GM19452 (cell line): ENCODE results near the gene TBX3.

Source experiments
- ATAC-seq: cut with Tn5 transposase; IDR thresholded peaks from one replicate; pipeline ENCODE4 v1.9.1; 2021; ENCODE audit not compliant: unreplicated experiment

The TBX3 gene

DNA sequence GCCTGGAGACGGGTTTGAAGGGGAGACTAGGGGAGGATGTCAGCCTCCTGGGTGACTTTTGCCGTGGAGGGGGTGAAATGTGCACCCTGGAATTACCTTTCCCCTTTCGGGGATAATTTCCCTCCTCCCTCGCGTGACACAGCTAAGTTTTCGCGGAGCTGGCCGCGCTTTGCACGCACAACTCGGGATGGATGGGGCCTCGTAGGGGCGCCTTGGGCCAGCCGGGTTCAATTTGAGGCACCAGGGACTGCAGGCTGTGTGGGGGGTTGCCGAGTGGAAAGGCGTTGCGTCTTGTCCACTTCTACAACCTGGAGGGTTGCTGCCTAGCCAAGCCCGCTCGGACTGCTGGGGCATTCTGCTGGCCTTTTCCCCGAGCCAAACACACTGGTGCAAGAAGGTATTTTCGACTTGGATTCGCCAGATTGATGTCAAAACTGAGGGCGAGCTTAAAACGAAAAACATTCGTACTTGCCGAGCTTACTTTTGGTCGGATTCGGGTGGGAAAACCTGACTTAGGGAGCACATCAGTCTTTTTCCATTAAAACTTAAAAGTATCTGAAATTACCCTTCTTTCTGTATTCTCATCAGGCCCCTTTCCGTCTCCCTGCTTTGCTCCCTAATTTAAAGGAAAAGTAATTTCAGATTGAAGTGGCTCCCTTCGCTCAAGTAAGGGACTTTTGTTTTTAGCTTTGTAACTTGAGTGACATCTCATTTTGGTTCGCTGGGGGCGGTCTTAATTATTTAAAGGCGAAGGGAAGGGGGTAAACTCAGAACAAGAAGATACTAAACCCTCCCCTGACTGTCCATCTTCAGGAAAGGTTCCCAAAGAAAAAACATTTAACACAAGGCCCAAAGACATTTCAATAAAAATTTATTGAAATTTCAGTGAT lies 14.3 kb downstream of the TBX3 start:
- ATAC-seq, result no peak

DNA sequence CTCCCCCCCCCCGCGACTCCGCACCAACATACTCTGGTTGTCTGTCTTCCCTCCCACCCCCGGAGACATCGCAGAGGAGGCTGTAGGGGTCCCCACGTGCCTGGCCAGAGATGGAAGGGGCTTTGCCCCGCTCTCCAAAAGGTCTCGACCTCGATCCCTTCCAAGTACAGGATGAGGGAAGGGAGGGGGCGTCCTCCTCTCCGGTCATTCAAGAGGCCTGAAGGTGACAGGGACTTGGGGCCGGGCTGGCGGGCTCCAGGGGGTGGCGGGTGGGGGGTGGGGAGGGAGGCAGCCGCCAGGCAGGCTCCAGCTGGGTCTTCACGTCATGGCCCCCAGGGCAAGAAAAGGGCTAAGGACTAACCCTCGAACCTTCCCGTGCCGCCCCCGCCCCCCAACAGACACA lies 15.1 kb downstream of the TBX3 start:
- no peak for ATAC-seq

DNA sequence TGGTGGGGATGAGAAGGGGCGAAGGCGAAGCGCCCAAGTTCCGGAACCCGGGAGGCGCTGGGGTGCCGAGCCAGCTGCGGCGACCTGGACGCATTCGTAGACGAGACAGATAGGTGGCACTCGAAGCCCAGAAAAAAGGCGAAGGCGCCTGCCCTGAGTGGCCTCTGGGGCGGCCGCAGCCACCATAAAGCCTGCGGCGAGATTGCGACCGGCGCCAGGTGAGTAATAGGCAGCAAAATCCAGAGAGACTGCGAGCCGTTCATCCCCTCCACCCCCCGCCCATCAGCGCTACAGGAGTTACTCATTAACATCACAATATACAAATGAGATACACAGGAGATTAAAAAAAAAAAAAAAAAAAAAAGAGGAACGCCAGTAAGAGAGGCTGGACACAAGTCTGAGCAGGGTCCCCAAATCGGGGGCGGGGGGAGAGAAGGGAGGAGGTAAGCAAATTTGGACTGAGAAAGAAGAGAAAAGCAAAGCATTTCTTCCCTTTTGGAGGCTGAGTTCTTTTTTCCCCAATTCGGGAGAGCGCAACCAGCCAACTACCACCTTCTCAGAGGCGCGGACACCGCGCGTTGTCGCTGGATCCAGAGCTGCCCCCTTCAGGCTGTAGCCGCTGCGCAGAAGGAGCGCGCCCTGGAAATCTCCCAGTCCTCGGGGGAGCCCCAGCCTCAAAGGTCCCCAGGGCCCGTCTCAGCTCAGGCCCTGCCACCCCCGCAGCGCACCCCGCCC lies 15.7 kb downstream of the TBX3 start:
- no peak for ATAC-seq

DNA sequence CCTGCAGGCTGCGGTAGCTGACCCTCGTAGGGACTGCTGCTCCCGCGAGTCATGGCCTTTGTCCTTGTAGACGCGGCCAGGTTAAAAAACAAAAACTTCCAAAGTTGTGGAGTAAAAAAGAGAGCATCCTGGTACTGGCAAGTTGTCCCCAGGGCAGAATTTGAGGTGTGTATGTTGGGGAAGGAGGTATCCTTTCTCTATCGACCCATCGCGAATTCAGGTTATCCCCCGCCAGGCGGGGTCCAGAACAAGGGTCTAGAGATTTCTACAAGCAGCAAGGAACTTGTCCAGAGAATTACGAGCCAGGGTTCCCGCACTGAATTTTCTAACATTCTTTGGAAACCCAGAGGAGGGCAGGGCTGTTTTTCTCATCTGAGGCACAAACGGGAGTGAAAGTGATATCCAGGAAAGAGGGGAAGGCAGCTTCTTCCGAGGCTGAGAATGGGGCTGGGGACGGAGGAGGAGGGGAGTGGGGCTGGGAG lies 16.3 kb downstream of the TBX3 start:
- no peak for ATAC-seq

DNA sequence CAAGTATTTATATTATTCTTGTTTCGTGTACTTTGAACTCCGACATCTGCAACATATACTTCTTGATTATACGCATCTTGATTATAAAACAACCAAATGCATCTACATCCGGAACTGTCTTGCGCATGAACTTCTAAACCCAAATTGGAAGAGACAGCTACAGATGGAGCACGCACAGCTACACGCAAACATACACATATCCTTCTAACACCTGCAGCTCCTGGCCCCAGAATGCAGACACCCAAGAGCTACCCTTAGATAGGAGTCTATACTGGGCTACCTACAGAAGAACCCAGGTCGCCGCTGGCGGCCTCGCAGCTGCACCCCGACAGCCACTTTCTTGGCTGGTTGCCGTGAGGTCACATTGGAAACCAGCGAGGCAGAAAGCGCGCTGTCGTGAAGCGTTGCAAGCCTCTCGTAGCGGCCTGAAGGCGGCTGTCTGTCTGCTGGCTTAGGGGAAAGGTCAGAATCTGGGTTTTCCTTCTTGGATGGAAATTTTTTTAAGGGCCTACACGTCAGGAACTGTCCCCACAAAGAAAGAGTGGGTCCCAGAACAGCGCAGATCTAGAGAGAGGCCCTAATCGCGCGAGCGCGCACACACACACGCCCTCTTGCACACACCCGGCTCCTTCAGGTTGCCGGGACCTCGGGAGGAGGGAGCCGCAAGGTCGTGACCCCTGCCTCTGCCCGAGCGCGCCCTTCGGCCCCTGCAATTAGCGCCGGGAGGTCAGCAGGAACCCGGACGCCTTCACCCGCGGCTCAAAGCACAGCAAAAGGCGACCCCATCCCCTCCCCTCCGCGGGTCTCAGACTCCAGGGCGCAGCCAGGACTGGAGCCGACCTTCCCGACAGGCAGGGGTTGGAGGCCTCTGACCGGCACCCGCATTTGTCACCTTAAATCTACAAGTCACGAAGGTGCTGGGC lies 17.0 kb downstream of the TBX3 start:
- no peak for ATAC-seq

- no peak for ATAC-seq
These were observed 18.3 kb downstream of the TBX3 start for GRCh38 chr12:114665411-114666260.

GRCh38 chr12:114664651-114665320 lies 19.2 kb downstream of the TBX3 start:
- no peak for ATAC-seq

- no peak for ATAC-seq
These were observed 21.3 kb downstream of the TBX3 start for GRCh38 chr12:114662512-114663177.

- no peak for ATAC-seq
These were observed 22.7 kb downstream of the TBX3 start for GRCh38 chr12:114661245-114661644.

GRCh38 chr12:114659084-114659483 lies 24.9 kb downstream of the TBX3 start:
- ATAC-seq, result no peak

DNA sequence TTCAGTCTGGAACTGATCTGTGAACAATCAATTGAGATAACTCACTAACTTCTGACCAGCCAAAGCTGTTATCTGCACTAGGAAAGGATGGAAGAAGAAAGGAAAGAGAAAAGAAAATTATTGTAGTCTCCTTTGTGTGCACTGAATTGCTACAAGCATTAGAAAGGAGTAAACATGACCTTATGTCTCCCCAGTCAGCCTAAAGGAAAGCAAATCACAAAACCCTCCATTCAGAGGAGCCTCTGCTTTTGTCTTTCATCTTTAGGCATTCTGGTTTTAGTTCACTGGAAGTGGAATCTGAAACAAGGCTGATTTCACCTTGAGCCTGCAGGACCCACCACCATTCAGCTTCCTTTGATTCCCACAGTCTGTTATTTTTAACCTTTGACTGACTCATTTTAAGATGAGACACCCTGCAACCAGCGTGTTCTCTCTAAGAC lies 26.0 kb downstream of the TBX3 start:
- ATAC-seq, result no peak

DNA sequence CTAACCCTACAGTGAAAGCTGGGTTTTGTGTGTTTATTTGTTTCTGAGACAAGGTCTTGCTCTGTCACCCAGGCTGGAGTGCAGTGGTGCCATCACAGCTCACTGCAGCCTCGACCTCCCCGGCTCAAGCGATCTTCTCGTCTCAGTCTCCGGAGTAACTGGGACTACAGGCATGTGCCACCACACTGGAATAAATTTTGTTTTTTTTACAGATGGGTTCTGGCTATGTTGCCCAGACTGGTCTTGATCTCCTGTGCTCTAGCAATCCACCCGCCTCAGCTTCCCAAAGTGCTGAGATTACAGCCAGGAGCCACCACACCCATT lies 26.4 kb downstream of the TBX3 start:
- ATAC-seq, result no peak

DNA sequence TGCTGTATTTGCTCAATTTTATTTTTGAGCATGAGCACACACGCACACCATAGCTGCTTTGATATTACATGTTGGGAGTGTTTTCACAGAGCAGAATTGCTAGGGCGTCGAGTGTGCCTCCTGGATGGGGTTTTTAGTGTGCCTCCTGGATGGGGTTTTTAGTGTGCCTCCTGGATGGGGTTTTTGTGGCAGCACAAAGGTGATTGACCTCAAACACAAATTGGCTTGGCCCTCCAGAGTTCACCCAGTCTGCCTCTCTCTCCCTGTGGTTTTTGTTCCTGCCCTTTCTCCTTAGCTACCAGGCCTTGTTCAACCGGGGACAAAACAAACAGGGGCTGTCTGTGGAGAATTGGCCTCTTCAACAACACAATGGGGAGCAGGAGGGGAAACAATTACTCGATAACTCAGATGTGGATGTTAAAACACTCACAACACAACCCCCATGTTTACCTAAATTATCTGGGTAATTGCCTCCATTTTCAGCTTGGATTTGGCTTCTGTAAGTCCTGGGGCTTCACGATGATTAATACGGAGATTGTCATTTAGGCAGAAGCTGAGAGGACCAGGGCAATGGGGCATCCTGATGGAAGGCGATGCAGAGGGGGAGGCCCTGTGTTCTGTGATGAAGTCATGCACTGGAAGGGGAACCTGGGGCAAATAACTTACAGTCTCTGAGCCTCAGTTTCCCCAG lies 26.9 kb downstream of the TBX3 start:
- no peak for ATAC-seq

GRCh38 chr12:114655934-114656749 lies 27.8 kb downstream of the TBX3 start:
- ATAC-seq, result no peak

DNA sequence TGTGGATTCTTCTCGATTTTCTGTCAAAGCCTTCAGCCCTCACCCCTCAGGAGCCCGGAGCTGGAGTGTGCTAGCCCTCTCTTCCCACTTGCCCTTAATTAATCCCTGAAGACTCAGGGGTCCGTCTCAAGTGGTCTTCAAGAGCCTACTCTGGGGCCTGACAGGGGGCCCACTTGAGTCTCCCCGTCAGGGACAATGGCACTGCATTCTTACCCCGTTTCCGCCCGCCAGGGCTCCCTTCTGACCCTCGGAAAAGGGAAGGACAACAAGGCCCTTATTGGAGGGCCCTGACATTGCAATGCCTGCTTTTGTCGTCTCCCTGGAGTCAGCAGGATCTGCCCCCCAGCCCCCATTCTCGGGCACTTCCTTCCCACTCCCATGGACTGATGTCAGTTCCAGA lies 34.4 kb downstream of the TBX3 start:
- ATAC-seq, result no peak

DNA sequence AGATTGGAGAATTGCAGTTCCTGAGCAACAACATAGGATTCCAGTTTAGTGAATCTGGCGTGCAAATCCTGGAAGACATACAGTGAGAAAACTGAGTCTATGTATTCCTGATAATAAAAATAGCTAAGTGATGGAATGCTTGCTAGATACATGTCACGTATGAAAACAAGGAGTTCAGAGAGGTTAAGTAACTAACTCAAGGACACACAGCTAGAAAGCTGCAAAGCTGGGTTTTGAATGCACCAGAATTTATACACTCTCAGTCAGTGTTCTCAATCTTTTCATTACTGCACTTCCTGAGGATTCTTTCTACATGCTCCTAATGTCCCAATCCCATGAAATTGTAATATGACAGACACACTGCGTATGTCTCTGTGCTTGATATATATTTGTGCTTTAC lies 35.3 kb downstream of the TBX3 start:
- ATAC-seq, result no peak

DNA sequence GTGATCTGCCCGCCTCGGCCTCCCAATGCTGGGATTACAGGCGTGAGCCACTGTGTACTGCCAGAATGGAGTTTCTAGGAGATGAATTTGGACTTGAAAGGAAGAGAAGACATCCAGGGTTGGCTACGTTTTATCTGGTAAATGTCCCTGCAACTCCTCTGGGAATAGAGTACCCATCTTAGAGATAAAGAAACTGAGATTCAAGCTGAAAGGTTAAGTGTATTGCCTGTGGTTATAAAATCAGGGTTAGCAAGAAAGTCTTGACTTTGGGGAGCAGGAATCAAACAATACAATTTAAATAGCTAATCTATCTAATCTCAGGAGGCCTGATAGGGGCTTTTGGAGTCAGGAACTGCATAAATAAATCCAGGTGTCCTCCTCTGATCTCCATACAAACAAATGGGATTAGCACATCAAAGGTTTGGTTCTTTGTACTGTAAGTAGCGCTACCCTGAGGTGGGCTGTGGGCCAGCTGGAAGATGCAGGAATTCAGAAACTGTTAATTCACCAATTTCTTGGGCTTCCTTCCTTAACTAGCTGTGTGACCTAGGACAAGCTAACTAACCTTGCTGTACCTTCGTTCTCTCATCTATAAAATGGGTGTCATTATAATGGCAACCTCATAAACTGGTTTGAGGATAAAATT lies 45.1 kb downstream of the TBX3 start:
- ATAC-seq, result no peak
